Cerebellar cortex (tissue), 1 donor: ENCODE data around the gene KCND1.

Experiments used
- DNase-seq: peaks from one replicate; pipeline ENCODE4 v3.0.0-alpha.2; 2015; ENCODE audit warnings: low spot score

Gene KCND1

DNA sequence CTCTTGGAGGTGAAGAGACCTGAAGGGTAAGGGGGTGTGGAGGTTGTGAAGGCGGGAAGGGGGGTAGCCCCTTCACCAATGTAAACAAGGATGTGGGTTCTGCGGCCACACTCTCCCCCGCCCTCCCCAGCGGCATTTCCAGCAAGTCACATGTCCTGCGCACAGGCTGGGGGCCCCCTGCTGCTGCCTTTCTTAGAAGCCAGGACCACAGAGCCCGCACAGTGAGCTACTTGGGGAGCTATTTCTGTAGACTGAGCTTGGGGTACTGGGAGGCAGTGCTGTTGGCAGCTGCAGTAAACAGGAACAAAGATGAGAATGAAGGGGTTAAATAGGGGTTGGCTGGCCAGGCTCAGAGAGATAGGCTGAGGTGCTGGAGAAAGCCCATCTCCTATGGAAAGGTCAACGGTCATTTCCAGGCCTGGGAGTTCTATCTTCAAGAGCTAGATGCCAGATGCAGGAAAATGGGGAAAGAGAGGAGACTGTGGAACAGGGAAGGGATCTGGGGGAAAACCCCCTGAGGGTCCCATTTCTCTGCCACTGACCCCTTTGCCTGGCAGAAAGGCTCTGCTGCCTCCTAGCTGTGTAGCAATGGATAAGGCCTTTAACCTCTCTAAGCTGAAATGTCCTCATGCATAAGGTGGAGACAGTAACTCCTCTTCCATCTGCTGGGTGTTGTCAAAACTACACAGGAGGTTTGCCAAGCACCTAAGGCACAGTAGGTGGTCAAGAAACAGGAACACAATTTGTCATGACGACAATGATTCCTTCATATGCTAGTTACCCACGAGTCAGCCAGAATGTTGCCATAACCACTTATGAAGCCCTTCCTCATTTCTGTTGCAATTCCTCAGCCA is 34.4 kb downstream of the KCND1 start:
- DNase-seq: no peak

DNA sequence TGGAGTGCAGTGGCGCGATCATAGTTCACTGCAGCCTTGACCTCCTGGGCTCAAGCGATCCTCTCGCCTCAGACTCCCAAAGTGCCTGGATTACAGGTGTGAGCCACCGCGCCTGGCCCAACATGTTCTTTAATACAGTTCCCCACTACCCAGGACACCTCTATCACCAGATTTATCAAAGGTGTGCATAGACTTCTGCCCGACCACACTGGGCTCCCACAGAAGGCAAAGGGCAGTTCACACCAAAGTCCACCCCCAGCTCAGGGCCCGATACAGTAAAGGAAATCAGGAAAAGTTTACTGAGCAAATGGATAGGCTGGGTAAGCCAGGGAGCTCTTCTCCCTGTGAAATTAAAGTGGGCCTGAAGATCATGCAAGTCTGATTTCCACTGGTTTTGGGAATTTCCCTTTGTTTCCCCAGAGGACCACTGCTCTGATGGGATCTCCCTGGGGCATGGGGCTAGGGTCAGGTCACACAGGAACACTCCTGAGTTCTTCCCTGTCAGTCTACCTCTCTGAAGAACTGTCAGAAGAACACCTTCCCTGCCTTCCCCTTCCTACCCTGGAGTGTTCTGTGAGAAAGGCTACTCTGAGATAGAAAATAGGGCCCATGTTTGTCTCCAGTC is 35.1 kb downstream of the KCND1 start:
- no peak for DNase-seq

DNA sequence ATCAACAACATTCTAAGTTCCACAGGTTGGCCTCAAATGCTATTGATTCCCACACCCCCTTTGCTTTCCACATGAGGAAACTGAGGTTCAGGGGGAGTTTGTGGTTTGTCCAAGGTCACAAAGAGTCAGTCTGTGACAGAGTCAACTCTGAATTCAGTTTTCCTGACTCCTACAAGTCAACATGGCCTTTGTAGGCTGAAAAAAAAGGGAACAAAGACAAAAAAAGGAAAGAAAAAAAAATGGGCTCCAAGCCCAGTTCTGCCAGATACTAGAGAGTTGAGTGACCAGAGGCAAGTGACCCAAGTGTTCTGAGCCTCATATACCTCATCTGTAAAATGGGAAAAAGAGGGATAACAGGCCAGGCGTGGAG is 36.4 kb downstream of the KCND1 start:
- DNase-seq: no peak

DNA sequence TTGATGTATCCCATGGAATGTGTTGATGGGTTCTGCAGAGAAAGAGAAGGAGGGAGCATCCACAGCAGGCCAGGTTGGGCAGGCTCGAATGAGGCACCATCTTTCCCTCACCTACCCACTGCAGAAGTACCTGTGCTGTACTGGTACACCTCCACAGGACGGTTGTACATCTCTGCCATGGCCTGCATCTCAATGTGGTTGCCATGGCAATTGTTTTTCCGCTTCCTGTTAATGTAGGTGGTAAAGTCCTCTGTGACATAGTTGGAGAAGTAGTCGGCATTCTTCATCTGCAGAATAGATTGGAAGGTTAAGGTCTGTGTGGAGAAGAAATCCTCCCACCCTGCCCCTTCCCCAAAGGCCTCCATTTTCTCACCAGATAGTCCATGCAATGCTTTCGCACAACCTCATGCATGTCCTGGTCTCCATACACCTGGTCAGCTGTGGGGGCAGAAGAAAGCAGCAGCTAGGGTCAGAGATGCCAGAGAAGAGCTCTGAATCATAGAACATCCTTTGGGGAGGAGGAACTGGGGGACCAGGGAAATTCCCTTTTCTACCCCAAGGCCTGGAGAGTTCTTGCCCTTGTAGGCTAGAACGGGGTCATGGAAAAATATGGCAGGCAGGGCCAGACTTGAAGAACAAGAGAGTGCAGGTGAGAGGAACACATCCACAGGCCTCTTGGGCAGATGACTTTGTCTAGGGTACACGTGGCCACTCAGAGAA is 36.9 kb downstream of the KCND1 start:
- DNase-seq: no peak

DNA sequence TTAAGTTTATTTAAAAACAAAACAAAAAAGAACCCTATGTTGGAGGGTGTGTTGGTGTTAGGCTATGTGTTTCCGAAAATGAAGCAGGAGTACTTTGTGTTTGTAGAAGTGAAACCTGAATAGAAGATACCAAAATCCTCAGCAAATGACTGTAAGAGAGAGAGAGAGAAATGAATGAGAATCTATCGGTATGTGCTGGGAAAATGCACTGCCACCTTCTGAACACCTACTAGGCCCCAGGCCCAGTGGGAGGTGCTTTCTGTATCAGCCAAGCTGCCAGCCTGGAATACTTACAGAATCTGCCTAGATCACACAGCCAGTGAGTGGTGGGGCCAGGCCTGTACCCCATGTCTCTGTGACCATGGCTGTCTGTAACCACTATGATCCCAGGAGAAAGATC is 37.9 kb downstream of the KCND1 start:
- no peak for DNase-seq

DNA sequence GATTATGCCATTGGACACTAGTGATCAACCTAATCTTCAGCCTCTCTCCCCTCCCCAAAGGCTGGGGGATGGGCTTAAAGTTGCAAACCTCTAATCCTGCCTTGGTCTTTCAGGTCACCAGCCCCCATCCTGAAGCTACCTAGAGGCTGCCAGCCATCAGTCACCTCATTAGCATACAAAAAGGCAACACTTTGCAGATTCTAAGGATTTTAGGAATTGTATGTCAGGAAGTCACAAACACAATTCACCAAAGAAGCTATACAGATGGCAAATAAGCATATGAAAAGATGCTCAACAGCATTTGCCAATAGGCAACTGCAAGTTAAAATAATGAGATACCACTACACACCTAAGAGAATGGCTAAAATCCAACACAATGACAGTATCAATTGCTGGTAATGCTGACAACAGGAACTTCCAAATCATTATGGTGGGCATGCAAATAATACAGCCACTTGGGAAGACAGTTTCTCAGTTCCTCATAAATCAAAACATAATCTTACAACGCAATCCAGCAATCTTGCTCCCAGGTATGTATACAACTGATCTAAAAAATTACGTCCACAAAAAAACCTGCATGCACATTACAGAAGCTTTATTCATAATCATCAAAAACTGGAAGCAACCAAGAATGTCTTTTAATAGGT is 43.8 kb downstream of the KCND1 start:
- no peak for DNase-seq

DNA sequence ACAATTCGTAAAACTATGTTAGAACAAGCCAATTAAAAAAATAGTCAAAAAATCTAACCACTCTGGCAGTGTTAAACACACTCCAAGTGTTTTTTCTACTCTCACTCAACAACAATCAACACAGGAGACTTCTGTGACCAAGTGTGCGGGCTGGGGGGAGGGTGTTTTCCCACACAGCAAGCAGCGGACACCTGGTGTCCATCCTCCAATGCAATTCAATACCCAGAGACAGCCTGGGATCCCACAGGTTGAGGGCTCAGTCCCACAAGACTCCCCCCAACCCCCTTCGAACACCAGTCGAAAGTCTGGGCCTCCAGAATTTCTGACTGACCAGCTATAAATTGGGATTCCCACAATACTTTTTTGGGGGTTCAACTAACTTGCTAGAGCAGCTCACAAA is 44.5 kb downstream of the KCND1 start:
- no peak for DNase-seq

DNA sequence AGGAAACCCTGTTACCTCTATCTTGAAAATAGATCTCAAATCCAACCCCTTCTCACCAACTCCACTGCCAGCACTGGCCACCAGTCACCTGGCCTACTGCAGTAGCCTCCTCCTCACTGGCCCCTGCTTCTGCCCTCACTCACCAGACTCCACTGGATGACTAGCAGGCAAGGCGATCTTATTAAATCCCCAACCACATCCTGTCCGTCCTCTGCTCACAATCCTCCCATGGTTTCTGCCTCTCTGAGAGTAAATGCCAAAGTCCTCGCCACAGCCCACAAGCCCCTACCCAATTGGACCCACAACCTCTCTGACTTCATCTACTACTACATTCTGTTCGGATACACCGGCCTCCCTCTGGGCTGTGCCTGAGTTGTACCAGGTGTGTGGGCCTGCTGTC is 47.4 kb downstream of the KCND1 start:
- no peak for DNase-seq

DNA sequence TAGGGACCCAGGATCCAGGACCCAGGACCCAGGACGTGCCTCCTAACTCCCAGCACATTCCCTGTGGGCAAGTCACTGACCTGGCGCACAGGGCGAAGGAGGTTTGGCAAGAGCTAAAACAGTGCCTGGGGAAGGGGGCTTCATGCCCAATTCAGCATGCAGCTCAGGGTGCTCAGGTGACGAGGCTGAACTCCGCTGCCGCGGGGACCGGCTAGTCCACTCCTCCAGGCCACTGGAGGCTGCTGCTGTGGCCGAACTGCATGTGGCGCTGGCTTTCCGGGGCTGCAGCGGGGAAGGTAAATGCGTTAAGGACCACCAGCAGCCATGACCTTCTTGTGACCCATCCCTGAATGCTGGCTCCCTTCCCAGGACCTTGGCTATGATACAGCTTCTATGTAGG is 47.9 kb downstream of the KCND1 start:
- DNase-seq: no peak

DNA sequence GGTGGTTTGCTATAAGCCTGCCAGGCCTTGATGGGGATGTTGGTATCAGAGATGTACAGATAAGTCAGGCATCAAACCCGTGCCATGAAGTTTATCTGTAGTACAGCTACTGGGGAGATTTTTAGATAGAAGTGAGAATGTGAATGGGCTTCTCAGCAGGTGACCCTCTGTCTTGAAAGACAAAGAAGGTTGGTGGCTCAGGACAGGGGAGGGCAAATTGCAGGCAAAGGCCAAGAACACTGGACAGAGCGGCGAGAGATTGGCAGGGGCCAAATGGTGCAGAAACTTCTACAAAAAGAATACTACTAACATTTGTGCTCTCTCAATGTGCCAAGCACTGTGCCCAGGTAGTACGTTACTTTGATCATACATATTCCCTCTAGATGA is 50.9 kb downstream of the KCND1 start:
- no peak for DNase-seq

DNA sequence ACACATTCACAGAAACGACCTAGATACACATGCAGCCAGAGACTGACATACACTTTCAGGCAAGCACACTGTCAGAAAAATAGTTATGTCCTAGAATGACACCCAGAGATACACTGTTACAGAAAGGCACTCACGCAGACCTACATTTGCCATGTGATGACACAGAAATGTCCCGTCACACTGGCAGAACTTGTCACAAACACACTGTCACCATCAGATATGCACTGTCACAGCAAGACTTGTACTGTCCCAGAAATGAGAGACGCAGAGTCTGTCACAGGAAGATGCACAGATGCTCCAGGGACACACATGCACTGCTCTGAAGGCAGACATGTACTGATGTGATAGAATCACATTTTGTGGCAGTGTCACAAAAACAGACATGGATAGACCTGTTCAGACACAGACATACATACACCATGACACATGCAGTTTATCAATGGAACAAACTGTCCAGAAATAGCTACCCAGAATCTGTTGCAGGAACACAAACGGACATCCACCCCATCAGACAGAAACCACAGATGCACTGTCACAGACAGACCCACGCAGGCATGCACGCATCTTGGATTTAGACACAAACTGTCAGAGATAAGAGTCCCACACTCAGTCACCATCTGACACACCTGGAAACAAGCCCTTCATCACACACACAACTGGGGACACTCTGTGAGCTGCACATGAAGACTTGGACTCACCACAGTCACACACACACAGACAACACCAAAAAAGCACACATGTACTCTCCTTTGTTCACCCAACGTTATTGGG is 51.5 kb downstream of the KCND1 start:
- DNase-seq: peak; percentile 14

DNA sequence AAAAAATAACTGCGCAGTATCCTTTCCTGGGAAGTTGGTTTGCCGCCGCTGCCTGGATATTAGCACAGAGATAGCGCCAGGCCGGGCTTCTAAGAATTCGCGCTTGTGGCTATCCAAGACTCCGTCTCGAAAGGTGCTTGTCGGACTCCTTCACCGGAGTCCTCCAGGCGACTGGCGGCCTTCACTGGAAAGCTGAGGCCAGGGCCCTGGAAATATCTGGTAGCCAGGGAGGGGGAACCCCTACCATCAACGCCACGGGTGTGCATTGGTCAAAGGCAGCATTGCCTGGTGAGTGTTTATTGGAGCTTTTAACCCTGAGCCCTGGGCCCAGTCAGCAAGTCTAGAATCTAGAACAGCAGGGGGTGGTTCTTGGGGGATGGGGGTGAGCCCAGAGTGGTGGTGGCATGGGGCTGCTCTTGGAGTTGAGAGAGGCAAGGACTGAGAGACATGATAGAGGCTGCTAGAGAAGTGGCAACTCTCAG is 52.2 kb downstream of the KCND1 start:
- no peak for DNase-seq

DNA sequence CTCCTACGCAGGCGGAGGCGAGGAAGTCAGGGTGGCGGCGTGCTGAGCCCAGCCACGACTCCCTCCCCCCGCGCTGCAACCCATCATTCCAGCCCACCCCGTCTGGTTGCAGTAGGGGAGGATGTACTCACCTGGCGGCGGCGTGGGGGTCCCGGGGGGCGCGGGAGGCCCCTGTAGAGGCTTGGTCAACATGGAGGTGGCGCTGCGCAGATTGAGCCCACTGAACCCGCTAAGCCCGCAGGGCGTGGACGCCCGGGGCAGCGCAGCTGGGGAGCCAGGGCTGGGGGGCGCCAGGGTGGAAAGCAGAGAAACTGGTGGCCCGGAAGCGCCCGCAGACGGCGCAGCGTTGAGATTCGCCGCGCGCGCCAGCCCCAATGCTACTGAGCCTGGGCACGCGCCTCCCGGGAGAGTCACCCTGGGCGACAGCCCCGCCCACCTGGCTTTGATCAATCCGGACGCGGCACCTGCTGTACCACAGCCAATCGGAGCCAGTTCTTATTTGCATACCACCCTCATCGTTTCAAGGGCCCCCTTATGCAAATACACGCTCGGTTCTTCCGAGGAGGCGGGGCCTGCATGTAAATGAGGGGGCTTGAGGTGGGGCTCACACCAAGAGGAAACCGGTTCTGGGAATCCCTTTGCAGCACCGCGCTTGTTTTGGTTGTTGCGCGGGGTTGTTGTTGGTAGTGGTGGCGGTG is 52.9 kb downstream of the KCND1 start, which contains the start of gene PIM2:
PIM2 (minus strand) TSS at position 382 of the 698 bp plus-strand sequence; CDS start at position 192, 190 bp downstream.
- DNase-seq: peak; percentile 97

DNA sequence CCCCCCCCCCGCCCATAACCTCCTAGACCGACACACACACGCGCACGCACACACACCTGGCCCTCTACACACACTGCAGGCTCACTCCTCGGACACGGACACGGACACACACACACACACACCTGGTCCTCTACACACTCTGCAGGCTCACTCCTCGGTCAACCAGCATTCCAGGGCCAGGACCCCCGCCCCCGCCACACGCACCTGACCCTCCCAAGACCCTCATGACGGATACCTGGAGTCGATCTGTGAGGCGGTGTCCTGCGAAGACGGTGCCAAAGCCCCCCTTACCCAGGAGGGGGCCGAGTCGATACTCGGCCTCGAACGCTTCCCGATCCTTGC is 53.4 kb downstream of the KCND1 start:
- DNase-seq: peak; percentile 6

DNA sequence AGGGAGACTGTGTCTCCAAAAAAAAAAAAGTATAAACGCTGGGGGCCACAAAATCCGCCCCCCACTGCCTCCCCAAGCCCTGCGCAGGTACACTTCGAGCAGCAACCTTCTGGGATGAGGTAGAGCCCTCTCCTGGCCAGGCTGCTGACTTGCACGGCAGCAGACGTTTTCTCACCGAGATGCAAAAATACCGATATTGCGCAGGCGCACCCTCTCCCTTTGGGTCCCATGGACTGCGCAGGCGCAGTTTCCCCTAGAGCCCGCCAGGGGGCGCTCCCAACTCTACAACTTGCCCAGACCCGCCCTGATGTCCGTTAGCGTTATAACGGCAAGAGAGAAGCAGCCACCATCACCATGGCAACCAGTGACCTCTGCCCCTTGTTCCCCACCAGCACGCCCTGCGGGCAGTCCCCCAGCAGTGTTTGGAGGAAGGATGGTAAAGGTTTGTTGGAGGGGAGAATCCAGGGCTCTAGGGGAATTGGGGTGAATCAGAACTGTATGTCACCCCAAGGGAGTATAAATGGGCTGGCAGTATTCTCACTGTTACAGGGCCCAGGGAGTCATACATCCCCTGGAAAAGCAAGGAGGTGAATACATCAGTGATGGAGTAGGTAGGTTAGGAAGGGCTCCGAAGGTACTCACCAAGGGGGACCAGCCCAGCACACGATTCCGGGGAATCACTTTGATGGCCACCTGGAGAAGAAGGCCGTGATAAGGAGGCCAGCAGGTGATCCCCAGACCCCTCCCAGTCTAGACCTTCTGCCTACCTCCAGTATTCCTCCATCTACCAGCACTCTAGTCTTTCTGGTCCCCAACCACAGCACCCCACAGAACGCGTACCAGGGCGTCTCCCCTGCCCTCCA is 54.3 kb downstream of the KCND1 start:
- DNase-seq: peak; percentile 90

DNA sequence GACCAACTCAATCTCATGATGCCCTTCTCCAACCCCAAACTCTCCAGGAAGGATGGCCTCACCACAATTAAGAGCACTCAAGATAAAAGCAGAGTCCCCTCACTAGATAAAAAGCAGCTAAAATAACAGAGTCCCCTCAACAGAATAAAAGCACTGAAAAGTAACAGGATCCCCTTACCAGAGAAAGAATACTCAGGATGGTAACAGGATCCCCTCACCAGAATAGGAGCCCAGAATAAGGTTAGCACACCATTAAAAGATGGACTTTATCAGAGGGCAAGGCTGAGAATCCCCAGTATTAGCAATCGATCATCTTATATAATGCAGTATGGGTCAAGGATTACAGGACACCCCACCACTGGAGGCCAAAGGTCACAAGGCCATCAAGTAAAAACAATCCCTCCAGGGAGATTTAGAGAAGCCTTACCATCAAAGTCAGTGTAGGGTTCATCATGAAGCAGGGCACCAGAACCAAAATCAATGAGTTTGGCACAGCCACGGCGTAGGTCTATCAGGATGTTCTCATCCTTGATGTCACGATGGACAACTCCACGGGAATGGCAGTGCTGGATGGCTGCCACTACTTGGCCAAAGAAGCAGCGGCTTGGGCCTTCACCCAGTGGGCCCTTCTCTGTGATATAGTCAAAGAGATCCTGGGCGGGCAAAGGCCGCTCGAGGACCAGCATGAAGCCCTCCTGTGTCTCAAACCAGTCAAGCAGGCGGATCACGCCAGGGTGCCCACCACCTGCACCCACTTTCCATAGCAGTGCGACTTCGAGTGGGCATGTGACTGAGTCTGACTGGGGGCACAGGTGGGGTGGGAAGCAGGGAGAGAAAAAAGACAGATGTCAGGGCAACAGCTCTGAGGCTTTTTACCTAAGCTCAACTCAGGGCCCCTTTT is 56.8 kb downstream of the KCND1 start:
- no peak for DNase-seq

DNA sequence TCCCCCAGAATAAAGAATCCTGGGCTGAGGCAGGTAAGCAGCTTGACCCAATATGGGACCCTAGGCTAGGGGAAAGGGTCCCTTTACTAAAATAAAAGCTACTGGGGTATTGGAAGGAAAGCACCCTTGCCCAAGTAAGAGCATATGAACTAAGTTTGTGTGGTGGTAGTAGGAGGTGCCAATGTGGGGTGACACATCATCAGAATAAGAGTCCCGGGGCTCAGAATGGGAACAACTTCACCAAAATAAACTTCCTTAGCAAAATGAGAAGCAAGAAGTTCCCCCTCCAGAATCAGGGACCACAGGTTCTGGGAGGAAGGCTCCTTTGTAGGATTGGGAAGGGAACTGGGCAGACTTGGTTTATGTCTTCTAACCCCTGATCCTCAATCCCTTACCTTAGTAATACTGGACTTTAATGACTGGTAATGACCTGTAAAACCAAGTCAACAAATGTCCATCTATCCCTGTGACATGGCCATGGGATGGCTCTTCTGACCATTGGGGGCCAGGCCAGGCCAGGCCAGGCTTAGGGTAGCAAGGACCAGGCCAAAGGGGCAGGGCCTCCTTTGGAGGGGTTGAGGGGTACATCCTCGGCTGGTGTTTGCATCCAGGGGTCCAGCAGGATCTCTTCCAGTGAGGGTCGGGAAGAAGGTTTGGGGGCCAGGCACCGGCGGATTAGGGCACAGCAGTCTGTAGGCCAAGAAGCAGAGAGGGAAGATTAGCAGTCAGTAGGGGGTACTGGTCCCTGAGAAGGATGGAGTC is 57.9 kb downstream of the KCND1 start:
- DNase-seq: no peak
